T-cell (primary cell): ENCODE results near the gene TEAD1. TPM values are rescaled to one million over a fixed set of nuclear protein-coding genes. Genes with fewer than 3 reads are reported as not detected.

Source experiments
- ATAC-seq, 4 experiments: fragments of 200-7000 bp in 3 of 4; fragments of 150-1000 bp in 1 of 4; cut with Tn5 transposase; replicated peaks in 1 of 4; 1 replicate in 3 of 4; 2 replicates in 1 of 4; pipeline ENCODE4 v1.10.0; 2021; ENCODE audit warnings: moderate library complexity in 3 of 4, mild to moderate bottlenecking in 2 of 4, moderate number of reproducible peaks in 1 of 4
- CTCF ChIA-PET, 2 donors: fragments of 300-600 bp; sonication (Branson Sonifier 250); formaldehyde crosslinking; loops; one replicate each; lab custom pipeline; 2022; ENCODE audit warnings: antibody characterized with exemption in 2 of 2; lab: Charles Lee
- POLR2A ChIA-PET, 2 donors: fragments of 300-600 bp; sonication (Branson Sonifier 250); formaldehyde crosslinking; loops; one replicate each; lab custom pipeline; 2022; ENCODE audit warnings: antibody characterized with exemption in 2 of 2; lab: Charles Lee
- DNase-seq, 35 experiments: peaks; one replicate each; pipeline versions ENCODE4 v3.0.0 to v3.0.0-alpha.2; 2013 to 2023
- H3K27ac ChIP-seq: one replicate; pipeline ENCODE4 v1.5.1; 2013; ENCODE audit warnings: low read length
- H3K27me3 ChIP-seq, 2 experiments: replicated peaks in 1 of 2; 1 replicate in 1 of 2; 2 replicates in 1 of 2; pipeline versions ENCODE4 v1.6.1 to v1.7.0; 2013; ENCODE audit warnings: low read length in 1 of 2, mixed read lengths in 1 of 2; ENCODE audit not compliant: control insufficient read depth in 2 of 2, insufficient read depth in 2 of 2; ENCODE audit errors: extremely low read depth in 1 of 2
- H3K36me3 ChIP-seq, 2 donors: 1 replicate in 1 of 2; 2 replicates in 1 of 2; pipeline versions ENCODE4 v1.6.1 to v1.7.0; 2013; ENCODE audit warnings: low read length in 1 of 2; ENCODE audit not compliant: control insufficient read depth in 2 of 2, insufficient read depth in 1 of 2; ENCODE audit errors: extremely low read depth in 1 of 2
- H3K4me1 ChIP-seq, 2 experiments: 1 replicate in 1 of 2; 2 replicates in 1 of 2; pipeline versions ENCODE4 v1.6.1 to v1.7.0; 2013; ENCODE audit warnings: low read length in 2 of 2, mixed read lengths in 1 of 2; ENCODE audit not compliant: insufficient read depth in 2 of 2, control insufficient read depth in 1 of 2; ENCODE audit errors: extremely low read depth in 1 of 2
- H3K4me3 ChIP-seq, 2 donors: 1 replicate in 1 of 2; 2 replicates in 1 of 2; pipeline versions ENCODE4 v1.5.1 to v1.7.0; 2013; ENCODE audit warnings: mild to moderate bottlenecking in 2 of 2, low read length in 1 of 2, moderate library complexity in 1 of 2; ENCODE audit not compliant: control insufficient read depth in 1 of 2; ENCODE audit errors: extremely low read depth in 1 of 2
- H3K9me3 ChIP-seq: 2 replicates; pipeline ENCODE4 v1.7.0; 2013
- H3K27ac Mint-ChIP-seq, 2 donors: one replicate each; pipeline ENCODE4 v1.8.0; 2020 to 2021; ENCODE audit warnings: mild to moderate bottlenecking in 2 of 2, mixed read lengths in 2 of 2
- H3K27me3 Mint-ChIP-seq, 2 donors: one replicate each; pipeline ENCODE4 v1.8.0; 2021 to 2022; ENCODE audit warnings: mixed read lengths in 2 of 2
- H3K36me3 Mint-ChIP-seq: one replicate; pipeline ENCODE4 v1.8.0; 2021; ENCODE audit warnings: mixed read lengths
- H3K4me1 Mint-ChIP-seq, 3 donors: one replicate each; pipeline ENCODE4 v1.8.0; 2020 to 2022; ENCODE audit warnings: mixed read lengths in 3 of 3, mild to moderate bottlenecking in 1 of 3
- H3K4me3 Mint-ChIP-seq, 3 donors: one replicate each; pipeline ENCODE4 v1.8.0; 2020 to 2022; ENCODE audit warnings: mild to moderate bottlenecking in 3 of 3, mixed read lengths in 3 of 3, moderate library complexity in 3 of 3
- H3K9me3 Mint-ChIP-seq, 3 donors: one replicate each; pipeline ENCODE4 v1.8.0; 2020 to 2022; ENCODE audit warnings: mixed read lengths in 3 of 3
- WGBS: methylation state at CpG from one replicate; pipeline ENCODE4 v1.1.5; 2013; ENCODE audit warnings: missing lambda C conversion rate; ENCODE audit not compliant: insufficient coverage; 5-methylcytosine and 5-hydroxymethylcytosine counted together
- total RNA-seq, 35 experiments: library from RNA in 6 of 35; stranded (reverse) in 6 of 35; fragments of 120-200 nt in 1 of 35; gene quantifications; one replicate each; pipeline versions ENCODE4 v1.2.1 to v1.2.4 and lab custom pipeline; 2013 to 2026

The TEAD1 gene
- total RNA-seq, 5 donors from 2014 or later (not counting 1 experiment from before 2014, with no cell fraction given): 0.20 to 0.72 (median 0.44) TPM; not detected in 1

- H3K9me3 Mint-ChIP-seq: no peaks in the 10 kb centered on the region
- Histone ChIP-seq H3K36me3 (no peaks in the 10 kb centered on the region), H3K27me3 (peaks cover 32 to 35% of the 10 kb centered on the region in 2 experiments), H3K4me3 (no peak overlapping the region), H3K9me3 (no peaks in the 10 kb centered on the region), H3K4me1 (peaks cover 6 to 20% of the 10 kb centered on the region in 2 experiments), H3K27ac (no peak overlapping the region)
- ChIA-PET CTCF (interaction anchor here in 1 of 2 donors (0.8 kb wide), 1 partner anchor 35 kb away, joined by 3 read pairs; no protein-coding TSS in a partner anchor), POLR2A (interaction anchor here in 1 of 2 donors (0.7 kb wide), 1 partner anchor 763 kb away, joined by 4 read pairs; no protein-coding TSS in a partner anchor)
- H3K27ac Mint-ChIP-seq: no peak overlapping the region
- H3K4me3 Mint-ChIP-seq: no peak overlapping the region
- DNase-seq (no peak), ATAC-seq (no peak)
- WGBS: no CpG with 5 or more reads among the region's 3 CpGs
- peaks cover 66 to 73% of the 10 kb centered on the region in 2 donors for H3K27me3 Mint-ChIP-seq
- no peaks in the 10 kb centered on the region for H3K36me3 Mint-ChIP-seq
- peaks cover 13 to 24% (median 21%) of the 10 kb centered on the region in 3 donors for H3K4me1 Mint-ChIP-seq
These were observed 2.9 kb downstream of the TEAD1 start for GRCh38 chr11:12677131-12677530.

GRCh38 chr11:12678092-12678491 is 3.9 kb downstream of the TEAD1 start:
- Histone ChIP-seq H3K4me3 (no peak overlapping the region), H3K4me1 (peaks cover 5 to 17% of the 10 kb centered on the region in 2 experiments), H3K9me3 (no peaks in the 10 kb centered on the region), H3K27ac (no peak overlapping the region), H3K27me3 (peaks cover 30 to 32% of the 10 kb centered on the region in 2 experiments), H3K36me3 (no peaks in the 10 kb centered on the region)
- DNase-seq: no peak
- no peak for ATAC-seq
- Mint-ChIP-seq H3K9me3 (no peaks in the 10 kb centered on the region), H3K36me3 (no peaks in the 10 kb centered on the region), H3K27ac (no peak overlapping the region), H3K4me1 (peaks cover 8 to 19% (median 18%) of the 10 kb centered on the region in 3 donors), H3K4me3 (no peak overlapping the region), H3K27me3 (peaks cover 70 to 74% of the 10 kb centered on the region in 2 donors)
- 83% methylated on average over 3 of the region's 3 CpGs for WGBS
- POLR2A ChIA-PET: no interaction called here
- CTCF ChIA-PET: interaction anchor here in 1 of 2 donors (0.6 kb wide), 1 partner anchor 202 kb away, joined by 3 read pairs; no protein-coding TSS in a partner anchor

DNA sequence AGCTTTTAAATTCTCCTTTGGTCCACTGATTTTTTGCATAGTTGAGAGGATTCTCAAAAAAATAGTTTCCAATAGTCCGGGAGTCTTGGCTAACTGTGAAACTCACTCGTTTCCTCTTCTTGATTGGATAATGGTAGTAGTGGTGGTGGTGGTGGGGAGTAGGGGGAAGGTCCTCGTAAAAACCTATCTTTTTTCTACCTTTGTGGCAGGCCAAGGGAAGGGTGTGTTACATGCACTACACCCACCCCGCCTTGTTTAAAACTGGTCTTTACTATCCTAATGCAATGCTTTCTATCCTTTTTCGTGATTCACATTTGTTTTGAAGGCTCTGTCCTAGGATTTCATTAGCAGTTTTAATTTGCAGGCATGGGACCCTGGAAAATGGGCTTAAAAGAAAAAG is 4.8 kb downstream of the TEAD1 start:
- ChIA-PET CTCF (interaction anchor here in 1 of 2 donors (0.6 kb wide), 1 partner anchor 201 kb away, joined by 3 read pairs; no protein-coding TSS in a partner anchor), POLR2A (no interaction called here)
- Mint-ChIP-seq H3K27me3 (peaks cover 72% of the 10 kb centered on the region in 2 donors), H3K27ac (no peak overlapping the region), H3K4me3 (no peak overlapping the region), H3K36me3 (no peaks in the 10 kb centered on the region), H3K9me3 (no peaks in the 10 kb centered on the region), H3K4me1 (peaks cover 8 to 12% (median 11%) of the 10 kb centered on the region in 3 donors)
- no peak for DNase-seq
- ATAC-seq: no peak
- Histone ChIP-seq H3K36me3 (no peaks in the 10 kb centered on the region), H3K4me3 (no peak overlapping the region), H3K4me1 (peaks cover 0 to 9% of the 10 kb centered on the region in 2 experiments), H3K27ac (no peak overlapping the region), H3K27me3 (peaks cover 24 to 30% of the 10 kb centered on the region in 2 experiments), H3K9me3 (no peaks in the 10 kb centered on the region)
- WGBS: no CpG with 5 or more reads among the region's 5 CpGs

GRCh38 chr11:12679471-12679870 is 5.2 kb downstream of the TEAD1 start:
- DNase-seq (no peak), ATAC-seq (no peak)
- CTCF ChIA-PET: no interaction called here
- no peaks in the 10 kb centered on the region for H3K36me3 ChIP-seq
- POLR2A ChIA-PET: no interaction called here
- Mint-ChIP-seq H3K9me3 (no peaks in the 10 kb centered on the region), H3K36me3 (no peaks in the 10 kb centered on the region), H3K27me3 (peaks cover 74 to 76% of the 10 kb centered on the region in 2 donors), H3K4me1 (peaks cover 8 to 12% (median 11%) of the 10 kb centered on the region in 3 donors), H3K4me3 (no peak overlapping the region), H3K27ac (no peak overlapping the region)
- H3K4me1 ChIP-seq: peaks cover 0 to 9% of the 10 kb centered on the region in 2 experiments
- no peak overlapping the region for H3K4me3 ChIP-seq
- no peak overlapping the region for H3K27ac ChIP-seq
- no peaks in the 10 kb centered on the region for H3K9me3 ChIP-seq
- peaks cover 24 to 30% of the 10 kb centered on the region in 2 experiments for H3K27me3 ChIP-seq

DNA sequence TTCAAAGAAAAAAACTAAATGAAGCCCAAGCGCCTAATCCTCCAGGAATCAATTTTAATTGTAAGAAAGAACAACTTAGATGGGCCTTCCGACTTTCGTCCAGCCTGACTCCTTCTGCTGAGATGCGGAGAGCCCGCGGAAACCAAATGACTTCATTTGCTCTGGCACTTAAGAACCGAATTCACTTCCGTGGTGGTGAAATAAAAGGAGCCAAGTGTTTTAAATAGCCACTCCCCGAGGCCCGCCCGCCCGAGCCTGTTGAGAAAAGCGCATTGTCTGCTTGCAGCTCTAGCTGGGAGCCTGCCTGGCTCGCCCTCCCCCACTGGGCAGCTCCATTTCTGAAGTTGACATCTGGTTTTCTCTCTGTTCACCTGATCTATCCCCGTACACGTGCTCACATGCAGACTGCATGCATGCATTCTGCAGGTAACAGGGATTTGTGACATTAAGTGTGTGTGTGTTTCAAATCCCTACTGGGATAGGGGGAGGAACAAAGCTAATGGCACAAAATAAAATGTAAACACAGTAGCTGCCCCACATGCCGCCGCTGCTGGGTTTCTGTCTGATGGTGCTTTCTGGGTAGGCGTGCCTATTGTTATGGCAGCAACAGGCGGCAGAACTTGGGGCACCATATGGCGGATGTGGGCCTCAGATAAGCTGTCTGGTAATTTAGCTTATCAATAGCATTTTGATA is 6.2 kb downstream of the TEAD1 start:
- H3K27me3 ChIP-seq: peaks cover 21 to 36% of the 10 kb centered on the region in 2 experiments
- H3K4me1 ChIP-seq: peaks cover 0 to 9% of the 10 kb centered on the region in 2 experiments
- no peak overlapping the region for H3K27ac ChIP-seq
- no peak overlapping the region for H3K4me3 ChIP-seq
- CTCF ChIA-PET: interaction anchor here in 1 of 2 donors (0.6 kb wide), 1 partner anchor 11 kb away, joined by 3 read pairs; no protein-coding TSS in a partner anchor
- H3K36me3 ChIP-seq: no peaks in the 10 kb centered on the region
- peak; percentile 19 to 72 (median 60) for ATAC-seq
- peaks cover 8 to 10% (median 9%) of the 10 kb centered on the region in 3 donors for H3K4me1 Mint-ChIP-seq
- 14% methylated on average over 14 of the region's 21 CpGs for WGBS
- peaks cover 79 to 82% of the 10 kb centered on the region in 2 donors for H3K27me3 Mint-ChIP-seq
- H3K4me3 Mint-ChIP-seq: peak overlapping the region in 1 of 3 donors; percentile 20
- no peaks in the 10 kb centered on the region for H3K9me3 ChIP-seq
- no peak overlapping the region for H3K27ac Mint-ChIP-seq
- POLR2A ChIA-PET: interaction anchor here in 1 of 2 donors (0.6 kb wide), 1 partner anchor 783 kb away, joined by 3 read pairs; the partner anchor contains the start of gene BTBD10
- DNase-seq: peak in 9 of 35 experiments; percentile 7 to 35 (median 23)
- H3K36me3 Mint-ChIP-seq: no peaks in the 10 kb centered on the region
- H3K9me3 Mint-ChIP-seq: no peaks in the 10 kb centered on the region

- no peak overlapping the region for H3K4me3 ChIP-seq
- CTCF ChIA-PET: no interaction called here
- DNase-seq (no peak), ATAC-seq (no peak)
- no CpG with 5 or more reads among the region's 2 CpGs for WGBS
- H3K9me3 ChIP-seq: no peaks in the 10 kb centered on the region
- H3K4me1 ChIP-seq: peaks cover 0 to 9% of the 10 kb centered on the region in 2 experiments
- no peaks in the 10 kb centered on the region for H3K36me3 Mint-ChIP-seq
- peaks cover 8 to 9% (median 8%) of the 10 kb centered on the region in 3 donors for H3K4me1 Mint-ChIP-seq
- H3K9me3 Mint-ChIP-seq: no peaks in the 10 kb centered on the region
- POLR2A ChIA-PET: interaction anchor here in 1 of 2 donors (0.6 kb wide), 1 partner anchor 13 kb away, joined by 4 read pairs; no protein-coding TSS in a partner anchor
- H3K4me3 Mint-ChIP-seq: peak overlapping the region in 1 of 3 donors; percentile 20
- no peaks in the 10 kb centered on the region for H3K36me3 ChIP-seq
- no peak overlapping the region for H3K27ac Mint-ChIP-seq
- H3K27me3 ChIP-seq: peaks cover 21 to 34% of the 10 kb centered on the region in 2 experiments
- peaks cover 77 to 86% of the 10 kb centered on the region in 2 donors for H3K27me3 Mint-ChIP-seq
- H3K27ac ChIP-seq: no peak overlapping the region
These were observed 6.7 kb downstream of the TEAD1 start for GRCh38 chr11:12680940-12681258.
